HG03108 (cell line): ENCODE measurements around the gene TECPR1.

Source experiments
- ATAC-seq: cut with Tn5 transposase; IDR thresholded peaks from one replicate; pipeline ENCODE4 v1.9.1; 2021; ENCODE audit warnings: moderate library complexity; ENCODE audit not compliant: unreplicated experiment

Gene TECPR1

DNA sequence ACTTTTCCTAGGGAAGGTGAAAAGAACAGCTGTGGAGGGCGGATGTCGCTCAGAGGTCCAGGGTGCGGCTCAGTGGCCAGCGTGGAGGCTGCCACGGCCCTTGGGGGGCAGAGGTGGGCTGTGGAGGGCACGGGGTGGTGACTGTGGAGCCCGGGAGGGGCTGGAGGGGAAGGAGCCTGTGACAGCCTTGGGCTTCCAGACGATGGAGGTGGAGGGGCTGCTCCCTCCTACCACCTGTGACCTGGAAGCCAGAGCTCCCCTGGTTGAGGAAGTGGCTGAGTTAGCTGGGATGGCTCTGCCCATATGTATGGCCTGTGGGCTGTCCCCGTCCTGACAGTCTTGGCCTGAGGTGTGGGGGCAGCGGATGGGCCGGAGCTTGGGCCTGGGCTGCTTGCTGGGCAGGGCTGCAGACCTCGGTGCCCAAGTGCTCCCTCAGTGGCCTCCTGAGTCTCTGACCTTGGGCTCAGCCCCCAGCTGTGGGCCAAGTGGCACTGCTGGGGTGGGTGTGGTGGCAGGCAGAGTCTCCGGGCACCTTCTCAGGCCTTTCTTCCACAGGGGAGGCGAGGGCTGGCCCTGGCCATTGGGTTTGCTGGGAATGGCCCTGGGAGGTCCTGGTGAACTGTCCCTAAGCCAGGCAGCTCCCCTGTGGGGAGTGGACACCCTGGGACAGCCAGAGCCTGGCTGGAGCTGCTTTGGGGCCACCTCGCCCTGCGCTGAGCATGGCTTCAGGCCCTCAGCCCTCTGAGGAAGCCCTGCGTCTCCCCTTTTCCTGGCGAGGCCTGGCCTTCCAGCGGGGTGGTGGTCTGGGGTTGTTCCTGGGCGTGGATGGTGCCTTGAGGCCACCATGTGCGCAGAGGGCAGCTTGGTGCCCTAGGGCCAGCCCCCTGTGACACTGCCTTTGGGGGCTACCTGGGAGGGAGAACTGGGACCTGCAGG lies 33.4 kb upstream of the TECPR1 start:
- ATAC-seq: no peak

- no peak for ATAC-seq
These were observed 32.5 kb upstream of the TECPR1 start for GRCh38 chr7:98284335-98285036.

GRCh38 chr7:98283887-98284222 lies 31.8 kb upstream of the TECPR1 start:
- no peak for ATAC-seq

- ATAC-seq: no peak
These were observed 31.3 kb upstream of the TECPR1 start for GRCh38 chr7:98283127-98283886.

- no peak for ATAC-seq
These were observed 30.7 kb upstream of the TECPR1 start for GRCh38 chr7:98282703-98283102.

DNA sequence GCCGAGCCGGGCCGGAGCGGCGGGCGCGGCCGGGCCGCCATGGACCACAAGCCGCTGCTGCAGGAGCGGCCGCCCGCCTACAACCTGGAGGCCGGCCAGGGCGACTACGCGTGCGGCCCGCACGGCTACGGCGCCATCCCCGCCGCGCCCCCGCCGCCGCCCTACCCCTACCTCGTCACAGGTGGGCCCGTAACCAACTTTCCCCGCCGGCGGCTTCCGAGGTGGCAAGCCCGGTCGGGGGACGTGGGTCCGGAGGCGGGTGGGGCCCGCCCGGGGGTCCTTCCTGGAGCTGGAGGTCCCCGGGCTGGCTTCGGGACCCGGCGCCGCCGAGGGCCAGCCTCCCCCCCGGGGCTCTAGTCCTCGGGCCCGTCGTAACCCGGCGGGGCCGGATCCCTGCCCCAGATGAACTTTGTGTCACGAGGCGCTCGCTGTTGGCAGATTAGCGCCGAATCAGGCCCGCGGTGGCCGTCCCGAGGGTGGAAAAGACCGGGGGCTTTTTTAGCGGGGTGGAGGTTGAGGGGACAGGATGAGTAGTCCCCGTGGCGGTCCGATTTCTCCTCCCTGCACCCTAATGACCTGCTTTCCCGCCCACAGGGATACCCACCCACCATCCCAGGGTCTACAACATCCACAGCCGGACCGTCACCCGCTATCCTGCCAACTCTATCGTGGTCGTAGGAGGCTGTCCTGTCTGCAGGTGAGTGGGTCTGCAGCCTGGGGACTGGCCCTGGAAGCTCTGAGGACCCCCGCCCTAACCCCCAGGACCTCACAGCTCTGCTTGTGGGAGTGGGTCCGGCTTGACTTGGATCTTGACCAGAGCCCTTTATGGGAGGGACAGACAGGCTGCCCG lies 29.9 kb upstream of the TECPR1 start:
- ATAC-seq: peak; percentile 6

DNA sequence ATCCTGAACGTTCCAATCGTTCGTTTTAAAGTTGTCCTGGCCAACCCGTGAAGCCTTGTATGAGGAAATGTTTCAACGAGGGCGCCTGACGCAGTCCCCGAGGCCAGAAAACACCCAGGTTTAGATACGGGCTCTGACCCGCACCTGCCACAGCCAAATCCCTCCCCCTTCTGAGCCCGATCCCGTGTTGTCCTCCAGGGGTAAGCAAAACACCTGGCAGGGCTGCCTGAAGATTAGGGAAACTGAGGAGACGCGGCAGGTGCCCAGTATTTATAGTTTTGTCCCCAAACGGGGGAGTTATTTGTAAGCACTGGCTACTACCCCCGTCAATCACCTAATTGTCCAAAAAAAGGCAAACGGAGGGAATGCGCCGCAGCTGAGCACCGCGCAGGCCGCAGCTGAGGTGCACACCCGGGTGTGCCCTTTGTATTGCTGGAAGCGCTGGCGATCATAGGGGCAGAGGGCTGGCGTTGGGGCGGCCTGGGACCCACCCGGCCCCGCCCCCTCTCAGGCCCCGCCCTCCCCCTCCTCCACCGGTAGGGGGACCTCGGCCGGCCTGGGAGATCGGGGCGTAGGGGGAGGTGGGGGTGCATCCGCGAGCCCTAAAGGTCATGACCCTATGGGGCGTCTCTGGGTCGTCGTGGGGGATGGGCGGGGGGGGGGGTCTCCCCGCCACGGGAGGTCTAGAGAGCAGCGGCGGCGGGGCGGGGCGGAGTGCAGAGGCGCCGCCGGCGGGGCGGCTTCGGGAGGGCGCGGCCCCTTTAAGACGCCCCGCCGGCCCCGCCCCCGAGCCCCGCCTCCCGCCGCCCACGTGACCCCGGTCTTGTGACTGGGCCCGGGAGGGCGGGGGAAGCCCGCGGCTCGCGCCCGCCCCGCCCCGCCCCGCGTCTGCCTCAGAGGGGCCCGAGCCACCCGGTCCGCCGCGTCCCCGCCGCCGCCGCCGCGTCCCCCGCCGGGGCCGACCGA lies 29.0 kb upstream of the TECPR1 start, which contains the start of gene BRI3:
BRI3 (plus strand) TSS at position 896 of the 966 bp plus-strand sequence. CDS start 110 bp downstream, outside the sequence.
- peak; percentile 74 for ATAC-seq

GRCh38 chr7:98280296-98280695 lies 28.3 kb upstream of the TECPR1 start:
- no peak for ATAC-seq

- ATAC-seq: no peak
These were observed 26.9 kb upstream of the TECPR1 start for GRCh38 chr7:98278936-98279335.

- ATAC-seq: no peak
These were observed 26.4 kb upstream of the TECPR1 start for GRCh38 chr7:98278408-98278807.

GRCh38 chr7:98276241-98276761 lies 24.3 kb upstream of the TECPR1 start:
- ATAC-seq: no peak

- no peak for ATAC-seq
These were observed 15.3 kb upstream of the TECPR1 start for GRCh38 chr7:98267303-98267702.

- no peak for ATAC-seq
These were observed 14.8 kb upstream of the TECPR1 start for GRCh38 chr7:98266840-98267239.

DNA sequence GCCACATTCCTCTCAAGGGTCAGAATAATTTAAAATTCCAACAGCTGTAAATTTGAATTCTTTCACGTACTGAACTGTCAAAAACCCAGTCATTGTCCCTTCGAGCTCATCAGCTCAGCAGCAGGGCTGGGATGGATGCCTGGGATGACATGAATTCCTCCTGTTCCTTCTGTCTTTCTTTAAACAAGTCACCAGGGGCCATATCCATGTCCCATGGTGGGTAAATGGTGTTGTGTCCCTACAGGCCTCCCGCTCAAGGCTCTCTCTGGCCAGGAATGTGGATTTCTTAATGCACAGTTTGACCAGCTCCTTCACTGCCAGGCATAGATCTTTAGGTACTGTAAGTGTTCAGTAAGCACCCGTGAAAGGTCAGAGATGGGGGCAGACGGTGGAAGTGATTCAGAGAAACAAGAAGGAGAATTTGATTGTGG lies 13.8 kb upstream of the TECPR1 start:
- no peak for ATAC-seq

GRCh38 chr7:98257701-98258100 lies 5.7 kb upstream of the TECPR1 start:
- ATAC-seq: no peak

DNA sequence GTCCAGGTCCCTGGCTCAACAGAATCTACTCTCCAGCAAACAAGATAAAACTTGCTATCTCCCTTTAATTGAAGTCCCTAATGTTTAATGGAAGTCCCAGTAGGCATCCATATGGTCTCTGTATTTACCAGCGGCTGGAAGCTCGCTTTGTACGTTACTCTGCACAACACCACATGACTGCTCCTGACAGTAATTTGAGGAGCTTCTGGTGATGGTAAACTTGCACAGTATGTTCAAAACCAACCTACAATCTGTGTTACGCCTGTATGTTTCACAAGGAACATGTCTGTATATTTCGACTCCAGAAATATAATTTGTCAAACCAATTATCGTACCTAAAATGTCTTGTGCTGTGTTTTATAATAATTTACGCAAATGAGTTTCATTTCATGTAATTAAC lies 4.4 kb upstream of the TECPR1 start:
- ATAC-seq: no peak

DNA sequence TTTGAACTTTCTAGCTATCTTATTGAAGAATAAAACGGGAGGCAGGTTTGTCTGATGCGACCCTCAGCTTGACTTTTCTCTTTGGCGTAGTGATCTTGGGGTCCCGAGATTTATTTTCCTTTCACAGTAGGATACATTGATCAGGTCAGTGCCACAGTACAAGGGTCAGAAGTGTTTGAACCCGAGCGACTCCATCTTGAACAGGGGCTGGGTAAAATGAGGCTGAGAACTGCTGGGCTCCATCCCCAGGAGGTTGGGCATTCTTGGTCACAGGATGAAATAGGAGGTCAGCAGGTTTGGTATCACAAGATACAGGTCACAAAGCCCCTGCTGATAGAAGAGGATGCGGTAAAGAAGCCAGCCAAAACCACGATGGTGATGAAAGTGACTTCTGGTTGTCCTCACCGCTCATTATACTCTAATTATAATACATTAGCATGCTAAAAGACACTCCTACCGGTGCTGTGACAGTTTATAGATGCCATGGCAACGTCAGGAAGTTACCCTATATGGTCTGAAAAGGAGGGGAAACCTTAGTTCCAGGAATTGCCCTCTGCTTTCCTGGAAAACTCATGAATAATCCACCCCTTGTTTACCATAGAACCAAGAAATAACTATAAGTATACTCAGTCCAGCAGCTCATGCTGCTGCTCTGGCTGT lies 3.0 kb upstream of the TECPR1 start:
- ATAC-seq: no peak

GRCh38 chr7:98254516-98254915 lies 2.5 kb upstream of the TECPR1 start:
- ATAC-seq: no peak
